ENCODE results near the gene IQSEC3.

Gene IQSEC3

GRCh38 chr12:125566-125965 is 59.0 kb downstream of the IQSEC3 start:
- Histone ChIP-seq H3K36me3 (replicated peaks; ENCODE audit: insufficient read depth, low read length) (no peaks in the 10 kb centered on the region), H3K4me2 (ENCODE audit: low read depth, low read length) (no peak overlapping the region), H3K9me3 (replicated peaks; ENCODE audit: insufficient read depth, low read length) (no peaks in the 10 kb centered on the region), H3F3A (ENCODE audit: insufficient read depth, low read length) (no peaks in the 10 kb centered on the region), H3K27me3 (replicated peaks; ENCODE audit: insufficient read depth, low read length) (peaks cover 41% of the 10 kb centered on the region), H3K9ac (ENCODE audit: low read length) (no peak overlapping the region), H2AFZ (ENCODE audit: low read length) (no peak overlapping the region), H4K20me1 (ENCODE audit: insufficient read depth, low read length) (no peaks in the 10 kb centered on the region), H3K4me3 (ENCODE audit: low read length) (no peak overlapping the region), H3K27ac (ENCODE audit: low read length) (no peak overlapping the region), H3K79me2 (ENCODE audit: low read length) (no peaks in the 10 kb centered on the region), H3K4me1 (ENCODE audit: low read length) (no peaks in the 10 kb centered on the region; the same call in 1 of the 2 replicates), H3K9me2 (replicated peaks; ENCODE audit: insufficient read depth, low read length) (no peaks in the 10 kb centered on the region)
- DNase-seq, result no peak
- TF ChIP-seq EZH2phosphoT487 (IDR thresholded peaks at IDR 0.05; ENCODE audit: low read length), result no peak
- no peak for TF ChIP-seq CTCF (IDR thresholded peaks at IDR 0.05; ENCODE audit: low read length)
- TF ChIP-seq EZH2 (optimal IDR thresholded peaks at IDR 0.05; ENCODE audit: low read depth, low read length), result no peak

GRCh38 chr12:128079-128478 is 61.5 kb downstream of the IQSEC3 start:
- no peak for DNase-seq

GRCh38 chr12:129001-129400 is 62.4 kb downstream of the IQSEC3 start:
- H3K27ac ChIP-seq (ENCODE audit: low read length), result no peak overlapping the region
- TF ChIP-seq EZH2 (optimal IDR thresholded peaks at IDR 0.05; ENCODE audit: low read depth, low read length) (no peak), EZH2phosphoT487 (IDR thresholded peaks at IDR 0.05; ENCODE audit: low read length) (no peak), CTCF (IDR thresholded peaks at IDR 0.05; ENCODE audit: low read length) (no peak)
- H3K4me2 ChIP-seq (ENCODE audit: low read depth, low read length), result no peak overlapping the region
- H4K20me1 ChIP-seq (ENCODE audit: insufficient read depth, low read length), result no peaks in the 10 kb centered on the region
- H3K4me3 ChIP-seq (ENCODE audit: low read length), result no peak overlapping the region
- peaks cover 42% of the 10 kb centered on the region for H3K27me3 ChIP-seq (replicated peaks; ENCODE audit: insufficient read depth, low read length)
- no peaks in the 10 kb centered on the region for H3K36me3 ChIP-seq (replicated peaks; ENCODE audit: insufficient read depth, low read length)
- no peak overlapping the region for H2AFZ ChIP-seq (ENCODE audit: low read length)
- H3K9ac ChIP-seq (ENCODE audit: low read length), result no peak overlapping the region
- no peaks in the 10 kb centered on the region for H3K79me2 ChIP-seq (ENCODE audit: low read length)
- no peaks in the 10 kb centered on the region for H3K9me2 ChIP-seq (replicated peaks; ENCODE audit: insufficient read depth, low read length)
- H3F3A ChIP-seq (ENCODE audit: insufficient read depth, low read length), result no peaks in the 10 kb centered on the region
- no peaks in the 10 kb centered on the region; the same call in 1 of the 2 replicates for H3K4me1 ChIP-seq (ENCODE audit: low read length)
- no peaks in the 10 kb centered on the region for H3K9me3 ChIP-seq (replicated peaks; ENCODE audit: insufficient read depth, low read length)
- DNase-seq, result no peak

More at GRCh38 chr12:128079-128478, 61.5 kb downstream of the IQSEC3 start:
- no peak overlapping the region for H3K9ac ChIP-seq (ENCODE audit: low read length)
- no peaks in the 10 kb centered on the region; the same call in 1 of the 2 replicates for H3K4me1 ChIP-seq (ENCODE audit: low read length)
- no peak overlapping the region for H3K4me3 ChIP-seq (ENCODE audit: low read length)
- no peaks in the 10 kb centered on the region for H4K20me1 ChIP-seq (ENCODE audit: insufficient read depth, low read length)
- TF ChIP-seq CTCF (IDR thresholded peaks at IDR 0.05; ENCODE audit: low read length) (no peak), EZH2 (optimal IDR thresholded peaks at IDR 0.05; ENCODE audit: low read depth, low read length) (no peak), EZH2phosphoT487 (IDR thresholded peaks at IDR 0.05; ENCODE audit: low read length) (no peak)
- H3K9me3 ChIP-seq (replicated peaks; ENCODE audit: insufficient read depth, low read length), result no peaks in the 10 kb centered on the region
- no peaks in the 10 kb centered on the region for H3K9me2 ChIP-seq (replicated peaks; ENCODE audit: insufficient read depth, low read length)
- no peak overlapping the region for H3K4me2 ChIP-seq (ENCODE audit: low read depth, low read length)
- no peaks in the 10 kb centered on the region for H3K79me2 ChIP-seq (ENCODE audit: low read length)
- no peak overlapping the region for H2AFZ ChIP-seq (ENCODE audit: low read length)
- no peaks in the 10 kb centered on the region for H3F3A ChIP-seq (ENCODE audit: insufficient read depth, low read length)
- peaks cover 42% of the 10 kb centered on the region for H3K27me3 ChIP-seq (replicated peaks; ENCODE audit: insufficient read depth, low read length)
- H3K36me3 ChIP-seq (replicated peaks; ENCODE audit: insufficient read depth, low read length), result no peaks in the 10 kb centered on the region
- no peak overlapping the region for H3K27ac ChIP-seq (ENCODE audit: low read length)
